CD8-positive, alpha-beta memory T cell (primary cell): ENCODE results near the gene NFIC. TPM values are rescaled to one million over a fixed set of nuclear protein-coding genes. Genes with fewer than 3 reads are reported as not detected.

Experiments
- CTCF ChIA-PET: fragments of 350-600 bp; sonication (Branson Sonifier 250); formaldehyde crosslinking; loops from one replicate; lab custom pipeline; 2021; ENCODE audit warnings: antibody characterized with exemption; lab: Charles Lee
- POLR2A ChIA-PET: fragments of 350-600 bp; sonication (Branson Sonifier 250); formaldehyde crosslinking; loops from one replicate; lab custom pipeline; 2021; ENCODE audit warnings: antibody characterized with exemption; lab: Charles Lee
- DNase-seq, 5 donors: peaks; one replicate each; pipeline versions ENCODE4 v3.0.0 to v3.0.0-alpha.2; 2020 to 2022; ENCODE audit warnings: mixed read lengths in 1 of 5
- H3K27ac ChIP-seq: one replicate; pipeline ENCODE4 v1.7.0; 2013; ENCODE audit warnings: low read depth, mild to moderate bottlenecking, low read length, moderate library complexity
- H3K27me3 ChIP-seq: 2 replicates; pipeline ENCODE4 v1.7.0; 2013; ENCODE audit warnings: low read length, mild to moderate bottlenecking; ENCODE audit not compliant: insufficient read depth, poor library complexity, severe bottlenecking
- H3K36me3 ChIP-seq: 2 replicates; pipeline ENCODE4 v1.7.0; 2013; ENCODE audit warnings: mild to moderate bottlenecking, low read length, moderate library complexity; ENCODE audit not compliant: insufficient read depth
- H3K4me1 ChIP-seq: 2 replicates; pipeline ENCODE4 v1.7.0; 2013; ENCODE audit warnings: mild to moderate bottlenecking, low read length, moderate library complexity; ENCODE audit not compliant: insufficient read depth
- H3K4me3 ChIP-seq: 2 replicates; pipeline ENCODE4 v1.7.0; 2013; ENCODE audit warnings: mild to moderate bottlenecking, low read length
- H3K9me3 ChIP-seq: 2 replicates; pipeline ENCODE4 v1.7.0; 2013; ENCODE audit warnings: mild to moderate bottlenecking, low read length
- H3K27ac Mint-ChIP-seq, 8 donors: one replicate each; pipeline ENCODE4 v1.8.0; 2020 to 2021; ENCODE audit warnings: mixed read lengths in 8 of 8, mild to moderate bottlenecking in 6 of 8, inconsistent platforms in 3 of 8, moderate library complexity in 3 of 8
- H3K27me3 Mint-ChIP-seq, 2 donors: one replicate each; pipeline ENCODE4 v1.8.0; 2020 to 2021; ENCODE audit warnings: mixed read lengths in 2 of 2, mild to moderate bottlenecking in 1 of 2, moderate library complexity in 1 of 2
- H3K36me3 Mint-ChIP-seq, 3 donors: one replicate each; pipeline ENCODE4 v1.8.0; 2020 to 2021; ENCODE audit warnings: mixed read lengths in 3 of 3, inconsistent platforms in 1 of 3, mild to moderate bottlenecking in 1 of 3
- H3K4me1 Mint-ChIP-seq, 3 donors: one replicate each; pipeline ENCODE4 v1.8.0; 2020 to 2021; ENCODE audit warnings: mixed read lengths in 3 of 3, inconsistent platforms in 1 of 3, mild to moderate bottlenecking in 1 of 3
- H3K4me3 Mint-ChIP-seq, 7 donors: one replicate each; pipeline ENCODE4 v1.8.0; 2020 to 2021; ENCODE audit warnings: mixed read lengths in 7 of 7, mild to moderate bottlenecking in 6 of 7, moderate library complexity in 4 of 7, inconsistent platforms in 2 of 7
- H3K9me3 Mint-ChIP-seq, 5 donors: one replicate each; pipeline ENCODE4 v1.8.0; 2020 to 2022; ENCODE audit warnings: mixed read lengths in 5 of 5, mild to moderate bottlenecking in 3 of 5, moderate library complexity in 2 of 5, inconsistent platforms in 1 of 5
- polyA plus RNA-seq: library from polyadenylated mRNA; unstranded; fragments of 300-500 nt; fragmentation: Illumina TruSeq; gene quantifications from one replicate; pipeline ENCODE4 v1.2.3, GENCODE V29; 2021
- total RNA-seq, 2 experiments: library from RNA; stranded (reverse); gene quantifications; one replicate each; pipeline ENCODE4 v1.2.3, GENCODE V29; 2021

The NFIC gene
- total and polyA plus RNA-seq, 3 experiments from 2014 or later, result 16.1 to 19.4 (median 17.8) TPM

GRCh38 chr19:3462991-3463713 is 96.8 kb downstream of the NFIC start:
- Histone ChIP-seq H3K4me1 (no peaks in the 10 kb centered on the region), H3K27me3 (no peaks in the 10 kb centered on the region), H3K27ac (no peak overlapping the region), H3K36me3 (no peaks in the 10 kb centered on the region), H3K4me3 (no peak overlapping the region), H3K9me3 (no peaks in the 10 kb centered on the region)
- peaks cover 0 to 7% (median 2%) of the 10 kb centered on the region in 3 donors for H3K36me3 Mint-ChIP-seq
- H3K9me3 Mint-ChIP-seq, result no peaks in the 10 kb centered on the region
- no peak overlapping the region for H3K4me3 Mint-ChIP-seq
- CTCF ChIA-PET, result interaction anchor here (0.8 kb wide), 1 partner anchor 22 kb away, joined by 3 read pairs; no protein-coding TSS in a partner anchor
- H3K27ac Mint-ChIP-seq, result no peak overlapping the region
- H3K4me1 Mint-ChIP-seq, result peaks cover 0 to 3% (median 0%) of the 10 kb centered on the region in 3 donors
- no peaks in the 10 kb centered on the region for H3K27me3 Mint-ChIP-seq
- no peak for DNase-seq
- POLR2A ChIA-PET, result no interaction called here

- no peaks in the 10 kb centered on the region for H3K27me3 Mint-ChIP-seq
- Histone ChIP-seq H3K9me3 (no peaks in the 10 kb centered on the region), H3K27me3 (no peaks in the 10 kb centered on the region), H3K4me1 (no peaks in the 10 kb centered on the region), H3K4me3 (no peak overlapping the region), H3K36me3 (no peaks in the 10 kb centered on the region), H3K27ac (no peak overlapping the region)
- ChIA-PET POLR2A (no interaction called here), CTCF (interaction anchor here (0.8 kb wide), 1 partner anchor 21 kb away, joined by 3 read pairs; no protein-coding TSS in a partner anchor)
- H3K27ac Mint-ChIP-seq, result no peak overlapping the region
- peaks cover 0 to 7% (median 2%) of the 10 kb centered on the region in 3 donors for H3K36me3 Mint-ChIP-seq
- peaks cover 0 to 3% (median 0%) of the 10 kb centered on the region in 3 donors for H3K4me1 Mint-ChIP-seq
- no peak overlapping the region for H3K4me3 Mint-ChIP-seq
- H3K9me3 Mint-ChIP-seq, result no peaks in the 10 kb centered on the region
- DNase-seq, result no peak
These were observed 97.6 kb downstream of the NFIC start for GRCh38 chr19:3463714-3464586.

GRCh38 chr19:3464587-3465235 is 98.3 kb downstream of the NFIC start:
- H3K36me3 ChIP-seq, result no peaks in the 10 kb centered on the region
- Mint-ChIP-seq H3K4me1 (no peaks in the 10 kb centered on the region), H3K27me3 (no peaks in the 10 kb centered on the region), H3K27ac (no peak overlapping the region), H3K9me3 (no peaks in the 10 kb centered on the region), H3K4me3 (no peak overlapping the region), H3K36me3 (peaks cover 0 to 7% (median 2%) of the 10 kb centered on the region in 3 donors)
- ChIA-PET POLR2A (no interaction called here), CTCF (no interaction called here)
- no peaks in the 10 kb centered on the region for H3K27me3 ChIP-seq
- no peaks in the 10 kb centered on the region for H3K9me3 ChIP-seq
- DNase-seq, result no peak
- no peak overlapping the region for H3K27ac ChIP-seq
- H3K4me1 ChIP-seq, result no peaks in the 10 kb centered on the region
- H3K4me3 ChIP-seq, result no peak overlapping the region

GRCh38 chr19:3465552-3465951 is 99.2 kb downstream of the NFIC start:
- H3K4me3 Mint-ChIP-seq, result no peak overlapping the region
- H3K4me1 ChIP-seq, result no peaks in the 10 kb centered on the region
- no peak overlapping the region for H3K4me3 ChIP-seq
- CTCF ChIA-PET, result interaction anchor here (1.0 kb wide), 1 partner anchor 26 kb away, joined by 3 read pairs; no protein-coding TSS in a partner anchor
- H3K9me3 ChIP-seq, result no peaks in the 10 kb centered on the region
- peaks cover 0 to 5% (median 2%) of the 10 kb centered on the region in 3 donors for H3K36me3 Mint-ChIP-seq
- no peaks in the 10 kb centered on the region for H3K4me1 Mint-ChIP-seq
- no peak overlapping the region for H3K27ac ChIP-seq
- POLR2A ChIA-PET, result no interaction called here
- DNase-seq, result no peak
- H3K27ac Mint-ChIP-seq, result no peak overlapping the region
- H3K27me3 ChIP-seq, result no peaks in the 10 kb centered on the region
- no peaks in the 10 kb centered on the region for H3K27me3 Mint-ChIP-seq
- no peaks in the 10 kb centered on the region for H3K9me3 Mint-ChIP-seq
- H3K36me3 ChIP-seq, result no peaks in the 10 kb centered on the region

GRCh38 chr19:3466635-3467034 is 100.3 kb downstream of the NFIC start:
- no peaks in the 10 kb centered on the region for H3K36me3 ChIP-seq
- H3K4me3 Mint-ChIP-seq, result no peak overlapping the region
- H3K27ac ChIP-seq, result no peak overlapping the region
- H3K27me3 ChIP-seq, result no peaks in the 10 kb centered on the region
- no peaks in the 10 kb centered on the region for H3K9me3 ChIP-seq
- no peaks in the 10 kb centered on the region for H3K9me3 Mint-ChIP-seq
- no peak overlapping the region for H3K4me3 ChIP-seq
- peaks cover 0 to 1% of the 10 kb centered on the region in 2 donors for H3K27me3 Mint-ChIP-seq
- no peak for DNase-seq
- H3K27ac Mint-ChIP-seq, result no peak overlapping the region
- ChIA-PET POLR2A (no interaction called here), CTCF (interaction anchor here (0.8 to 1.0 kb wide), 2 partner anchors 18 to 27 kb away, joined by 3 read pairs; no protein-coding TSS in a partner anchor)
- peaks cover 0 to 5% (median 2%) of the 10 kb centered on the region in 3 donors for H3K36me3 Mint-ChIP-seq
- no peaks in the 10 kb centered on the region for H3K4me1 Mint-ChIP-seq
- no peaks in the 10 kb centered on the region for H3K4me1 ChIP-seq

- Mint-ChIP-seq H3K27me3 (peaks cover 0 to 1% of the 10 kb centered on the region in 2 donors), H3K4me3 (no peak overlapping the region), H3K27ac (no peak overlapping the region), H3K9me3 (no peaks in the 10 kb centered on the region), H3K4me1 (no peaks in the 10 kb centered on the region), H3K36me3 (peaks cover 0 to 3% (median 2%) of the 10 kb centered on the region in 3 donors)
- H3K4me1 ChIP-seq, result no peaks in the 10 kb centered on the region
- no peaks in the 10 kb centered on the region for H3K9me3 ChIP-seq
- no peaks in the 10 kb centered on the region for H3K27me3 ChIP-seq
- ChIA-PET POLR2A (no interaction called here), CTCF (no interaction called here)
- no peak overlapping the region for H3K27ac ChIP-seq
- H3K36me3 ChIP-seq, result no peaks in the 10 kb centered on the region
- no peak overlapping the region for H3K4me3 ChIP-seq
- no peak for DNase-seq
These were observed 101.2 kb downstream of the NFIC start for GRCh38 chr19:3467437-3468198.

GRCh38 chr19:3468211-3468610 is 101.8 kb downstream of the NFIC start:
- Histone ChIP-seq H3K27me3 (no peaks in the 10 kb centered on the region), H3K36me3 (no peaks in the 10 kb centered on the region), H3K9me3 (no peaks in the 10 kb centered on the region), H3K4me3 (no peak overlapping the region), H3K27ac (no peak overlapping the region), H3K4me1 (no peaks in the 10 kb centered on the region)
- Mint-ChIP-seq H3K4me3 (no peak overlapping the region), H3K36me3 (no peaks in the 10 kb centered on the region), H3K9me3 (no peaks in the 10 kb centered on the region), H3K4me1 (no peaks in the 10 kb centered on the region), H3K27me3 (peaks cover 0 to 1% of the 10 kb centered on the region in 2 donors), H3K27ac (no peak overlapping the region)
- ChIA-PET POLR2A (no interaction called here), CTCF (interaction anchor here (1.5 kb wide), 1 partner anchor 17 kb away, joined by 4 read pairs; no protein-coding TSS in a partner anchor)
- no peak for DNase-seq
